ENCODE measurements around the gene RFPL2.

Gene RFPL2

GRCh38 chr22:32217465-32217864 lies 12.6 kb upstream of the RFPL2 start:
- Mint-ChIP-seq H3K4me3 (no peak overlapping the region), H3K27me3 (peaks cover 18% of the 10 kb centered on the region), H3K9me3 (no peaks in the 10 kb centered on the region), H3K36me3 (ENCODE audit: low read depth) (no peaks in the 10 kb centered on the region), H3K4me1 (ENCODE audit: low read depth) (no peaks in the 10 kb centered on the region), H3K27ac (no peak overlapping the region)
- no peak for DNase-seq

- H3K4me1 Mint-ChIP-seq (ENCODE audit: low read depth): no peaks in the 10 kb centered on the region
- H3K4me3 Mint-ChIP-seq: no peak overlapping the region
- H3K9me3 Mint-ChIP-seq: no peaks in the 10 kb centered on the region
- peaks cover 23% of the 10 kb centered on the region for H3K27me3 Mint-ChIP-seq
- no peak for DNase-seq
- H3K27ac Mint-ChIP-seq: no peak overlapping the region
- no peaks in the 10 kb centered on the region for H3K36me3 Mint-ChIP-seq (ENCODE audit: low read depth)
These were observed 12.0 kb upstream of the RFPL2 start for GRCh38 chr22:32216911-32217310.

GRCh38 chr22:32211011-32211410 lies 6.1 kb upstream of the RFPL2 start:
- H3K4me1 Mint-ChIP-seq (ENCODE audit: low read depth): peaks cover 5% of the 10 kb centered on the region
- H3K27ac Mint-ChIP-seq: no peak overlapping the region
- peaks cover 13% of the 10 kb centered on the region for H3K27me3 Mint-ChIP-seq
- no peaks in the 10 kb centered on the region for H3K36me3 Mint-ChIP-seq (ENCODE audit: low read depth)
- H3K4me3 Mint-ChIP-seq: no peak overlapping the region
- no peak for DNase-seq
- no peaks in the 10 kb centered on the region for H3K9me3 Mint-ChIP-seq

- DNase-seq: no peak
- Mint-ChIP-seq H3K36me3 (ENCODE audit: low read depth) (no peaks in the 10 kb centered on the region), H3K4me3 (no peak overlapping the region), H3K9me3 (no peaks in the 10 kb centered on the region), H3K27ac (no peak overlapping the region), H3K27me3 (peaks cover 23% of the 10 kb centered on the region), H3K4me1 (ENCODE audit: low read depth) (peaks cover 18% of the 10 kb centered on the region)
These were observed 3.8 kb upstream of the RFPL2 start for GRCh38 chr22:32208681-32209080.

GRCh38 chr22:32207971-32208480 lies 3.2 kb upstream of the RFPL2 start:
- H3K36me3 Mint-ChIP-seq (ENCODE audit: low read depth): no peaks in the 10 kb centered on the region
- H3K4me1 Mint-ChIP-seq (ENCODE audit: low read depth): peaks cover 24% of the 10 kb centered on the region
- no peak for DNase-seq
- H3K27me3 Mint-ChIP-seq: peaks cover 30% of the 10 kb centered on the region
- H3K9me3 Mint-ChIP-seq: no peaks in the 10 kb centered on the region
- no peak overlapping the region for H3K4me3 Mint-ChIP-seq
- no peak overlapping the region for H3K27ac Mint-ChIP-seq

- H3K4me3 Mint-ChIP-seq: no peak overlapping the region
- peaks cover 33% of the 10 kb centered on the region for H3K27me3 Mint-ChIP-seq
- no peak overlapping the region for H3K27ac Mint-ChIP-seq
- peaks cover 33% of the 10 kb centered on the region for H3K4me1 Mint-ChIP-seq (ENCODE audit: low read depth)
- H3K36me3 Mint-ChIP-seq (ENCODE audit: low read depth): no peaks in the 10 kb centered on the region
- no peaks in the 10 kb centered on the region for H3K9me3 Mint-ChIP-seq
- peak; percentile 51 for DNase-seq
These were observed 2.2 kb upstream of the RFPL2 start for GRCh38 chr22:32206774-32207758.

- Mint-ChIP-seq H3K27ac (no peak overlapping the region), H3K4me3 (no peak overlapping the region), H3K27me3 (peaks cover 29% of the 10 kb centered on the region), H3K36me3 (ENCODE audit: low read depth) (no peaks in the 10 kb centered on the region), H3K9me3 (no peaks in the 10 kb centered on the region), H3K4me1 (ENCODE audit: low read depth) (peaks cover 38% of the 10 kb centered on the region)
- no peak for DNase-seq
These were observed 1.3 kb upstream of the RFPL2 start for GRCh38 chr22:32205974-32206773.

- Mint-ChIP-seq H3K9me3 (no peaks in the 10 kb centered on the region), H3K4me3 (peak overlapping the region; percentile 72), H3K36me3 (ENCODE audit: low read depth) (no peaks in the 10 kb centered on the region), H3K27ac (peak overlapping the region; percentile 41), H3K4me1 (ENCODE audit: low read depth) (peaks cover 47% of the 10 kb centered on the region), H3K27me3 (peaks cover 29% of the 10 kb centered on the region)
- peak; percentile 45 for DNase-seq
These were observed 625 bp downstream of the RFPL2 start for GRCh38 chr22:32204040-32204855.

GRCh38 chr22:32203181-32204039 lies 1.5 kb downstream of the RFPL2 start:
- peak; percentile 41 for DNase-seq
- Mint-ChIP-seq H3K27ac (no peak overlapping the region), H3K9me3 (no peaks in the 10 kb centered on the region), H3K27me3 (peaks cover 29% of the 10 kb centered on the region), H3K36me3 (ENCODE audit: low read depth) (no peaks in the 10 kb centered on the region), H3K4me1 (ENCODE audit: low read depth) (peaks cover 47% of the 10 kb centered on the region), H3K4me3 (peak overlapping the region; percentile 72)

GRCh38 chr22:32202539-32203180 lies 2.2 kb downstream of the RFPL2 start:
- peaks cover 29% of the 10 kb centered on the region for H3K27me3 Mint-ChIP-seq
- H3K36me3 Mint-ChIP-seq (ENCODE audit: low read depth): no peaks in the 10 kb centered on the region
- H3K4me1 Mint-ChIP-seq (ENCODE audit: low read depth): peaks cover 47% of the 10 kb centered on the region
- peak; percentile 52 for DNase-seq
- H3K27ac Mint-ChIP-seq: no peak overlapping the region
- peak overlapping the region; percentile 72 for H3K4me3 Mint-ChIP-seq
- no peaks in the 10 kb centered on the region for H3K9me3 Mint-ChIP-seq

GRCh38 chr22:32202161-32202538 lies 2.7 kb downstream of the RFPL2 start:
- H3K27me3 Mint-ChIP-seq: peaks cover 29% of the 10 kb centered on the region
- H3K36me3 Mint-ChIP-seq (ENCODE audit: low read depth): no peaks in the 10 kb centered on the region
- DNase-seq: no peak
- peaks cover 47% of the 10 kb centered on the region for H3K4me1 Mint-ChIP-seq (ENCODE audit: low read depth)
- no peaks in the 10 kb centered on the region for H3K9me3 Mint-ChIP-seq
- no peak overlapping the region for H3K27ac Mint-ChIP-seq
- H3K4me3 Mint-ChIP-seq: peak overlapping the region; percentile 72

GRCh38 chr22:32200752-32201151 lies 4.1 kb downstream of the RFPL2 start:
- no peak overlapping the region for H3K27ac Mint-ChIP-seq
- no peak overlapping the region for H3K4me3 Mint-ChIP-seq
- peaks cover 40% of the 10 kb centered on the region for H3K4me1 Mint-ChIP-seq (ENCODE audit: low read depth)
- DNase-seq: no peak
- H3K36me3 Mint-ChIP-seq (ENCODE audit: low read depth): no peaks in the 10 kb centered on the region
- H3K9me3 Mint-ChIP-seq: no peaks in the 10 kb centered on the region
- H3K27me3 Mint-ChIP-seq: peaks cover 29% of the 10 kb centered on the region

- Mint-ChIP-seq H3K9me3 (no peaks in the 10 kb centered on the region), H3K4me3 (no peak overlapping the region)
These were observed 4.9 kb downstream of the RFPL2 start for GRCh38 chr22:32199961-32200360.

More at GRCh38 chr22:32199961-32200360, 4.9 kb downstream of the RFPL2 start:
- H3K27ac Mint-ChIP-seq: no peak overlapping the region
- peaks cover 37% of the 10 kb centered on the region for H3K4me1 Mint-ChIP-seq (ENCODE audit: low read depth)
- DNase-seq: no peak
- peaks cover 28% of the 10 kb centered on the region for H3K27me3 Mint-ChIP-seq
- no peaks in the 10 kb centered on the region for H3K36me3 Mint-ChIP-seq (ENCODE audit: low read depth)
